AG20443 (cell line): Measurements from ENCODE around the gene ADAMTSL2.
"Not testable (repeated sequence)": the region's sequence is repeated elsewhere in the genome, so short reads cannot be mapped to it uniquely, and the experiment has no call there.

Experiments used
- DNase-seq: peaks from one replicate; pipeline ENCODE4 v3.0.0; 2012; ENCODE audit warnings: low spot score, mixed read lengths

The ADAMTSL2 gene

DNA sequence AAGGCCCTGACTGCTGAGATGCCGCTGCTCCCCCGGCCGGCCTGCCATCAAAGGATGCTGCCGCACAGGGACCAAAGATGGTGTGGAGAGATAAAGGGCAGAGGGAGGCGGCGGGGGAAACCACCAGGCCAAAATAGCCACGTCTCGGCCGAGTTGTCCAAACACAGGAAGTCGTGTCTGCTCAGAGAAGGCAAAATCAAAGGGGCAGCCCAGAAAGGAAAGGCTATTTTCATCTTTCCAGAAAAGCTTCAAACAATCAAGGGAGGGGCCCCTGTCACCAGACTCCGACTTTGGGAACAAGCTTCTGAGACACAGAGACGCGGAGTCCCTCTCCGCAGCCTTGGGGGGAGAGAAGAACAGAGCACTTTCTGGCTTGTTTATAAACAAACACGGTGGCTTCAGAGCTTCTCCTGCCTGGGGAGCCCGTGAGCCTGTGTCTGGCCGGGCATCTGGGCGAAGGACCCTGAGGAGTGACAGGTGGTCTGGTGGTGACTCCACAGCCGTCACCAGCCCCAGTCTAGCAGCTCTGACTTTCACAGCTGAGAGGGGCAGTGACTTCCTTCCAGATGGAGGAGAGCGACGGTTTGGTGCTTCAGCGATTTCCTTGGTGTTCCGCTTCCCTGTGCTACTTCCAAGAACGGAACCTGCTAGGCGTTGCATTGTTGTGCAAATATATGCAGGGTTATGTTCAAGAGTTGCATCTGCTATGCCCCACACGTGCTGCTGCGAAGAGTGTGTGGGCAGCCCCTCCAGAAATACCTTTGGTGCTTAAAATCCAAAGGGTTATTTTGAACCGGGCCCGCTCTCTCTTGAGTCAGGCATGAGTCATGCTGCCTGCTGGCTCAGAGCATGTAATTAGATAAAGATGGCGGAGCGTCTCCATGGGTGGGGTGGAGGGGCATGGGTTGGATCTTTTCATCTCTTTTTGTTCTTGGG lies 24.0 kb downstream of the ADAMTSL2 start:
- peak; percentile 90 for DNase-seq

DNA sequence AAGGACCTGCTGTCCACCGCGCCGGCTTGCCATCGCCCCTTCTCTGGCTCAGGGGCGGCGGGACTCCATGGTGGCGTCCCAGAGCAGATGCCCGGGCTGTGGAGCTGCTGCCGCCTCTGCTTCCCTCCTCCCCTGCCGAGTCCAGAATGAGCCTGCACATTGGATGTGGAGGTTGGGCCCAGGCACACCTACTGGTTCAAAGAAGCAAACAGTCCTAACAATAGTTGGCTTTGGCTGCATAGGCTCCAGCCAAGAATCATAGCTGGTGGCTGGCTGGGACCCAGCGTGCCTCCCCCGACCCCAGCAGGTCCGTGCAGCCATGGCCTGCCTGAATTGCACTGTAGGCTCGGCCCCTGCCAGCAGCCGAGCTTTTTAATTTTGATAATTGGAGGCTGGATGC lies 25.8 kb downstream of the ADAMTSL2 start:
- DNase-seq, result no peak

DNA sequence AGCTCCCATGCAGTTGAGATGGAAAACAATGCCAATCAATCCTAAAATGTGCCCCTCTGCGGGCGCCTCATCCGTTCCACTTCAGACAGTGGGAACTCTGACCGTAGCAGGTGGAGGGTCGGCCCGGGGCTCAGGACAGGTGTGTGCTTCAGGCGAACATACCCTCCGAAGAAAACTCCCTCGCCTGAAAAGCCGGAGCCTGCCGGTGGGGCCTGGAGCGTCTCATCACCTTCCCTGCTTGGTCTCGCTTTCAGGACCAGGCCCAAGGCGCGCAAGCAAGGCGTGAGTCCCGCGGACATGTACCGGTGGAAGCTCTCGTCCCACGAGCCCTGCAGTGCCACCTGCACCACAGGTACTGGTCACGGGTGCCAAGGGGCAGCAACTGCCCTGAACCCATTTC lies 26.4 kb downstream of the ADAMTSL2 start:
- DNase-seq, result no peak

DNA sequence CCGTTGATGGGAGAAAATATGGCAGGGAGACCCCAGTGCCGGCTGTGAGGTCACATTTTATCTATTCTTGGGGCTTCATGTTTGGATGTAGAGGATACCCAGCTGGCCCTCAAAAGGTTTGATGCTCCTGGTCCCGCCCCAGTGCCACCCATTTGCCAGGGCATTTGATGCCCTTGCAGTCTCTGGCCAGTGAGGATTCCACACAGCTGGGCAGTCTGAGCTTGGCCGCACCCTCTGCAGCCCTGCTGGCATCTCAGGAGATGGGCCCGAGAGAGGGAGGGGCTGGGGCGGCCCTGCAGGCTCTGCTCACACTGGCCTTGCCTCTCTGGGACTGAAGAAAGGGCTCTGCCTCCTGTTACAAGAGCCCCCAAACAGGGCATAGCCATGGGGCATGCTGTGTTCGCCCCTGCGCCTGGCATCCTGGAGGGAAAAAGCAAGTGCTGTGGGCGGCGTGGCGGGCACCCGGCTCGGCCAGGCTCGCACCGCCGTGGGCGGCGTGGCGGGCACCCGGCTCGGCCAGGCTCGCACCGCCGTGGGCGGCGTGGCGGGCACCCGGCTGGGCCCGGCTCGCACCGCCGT lies 27.6 kb downstream of the ADAMTSL2 start:
- DNase-seq, result no peak

DNA sequence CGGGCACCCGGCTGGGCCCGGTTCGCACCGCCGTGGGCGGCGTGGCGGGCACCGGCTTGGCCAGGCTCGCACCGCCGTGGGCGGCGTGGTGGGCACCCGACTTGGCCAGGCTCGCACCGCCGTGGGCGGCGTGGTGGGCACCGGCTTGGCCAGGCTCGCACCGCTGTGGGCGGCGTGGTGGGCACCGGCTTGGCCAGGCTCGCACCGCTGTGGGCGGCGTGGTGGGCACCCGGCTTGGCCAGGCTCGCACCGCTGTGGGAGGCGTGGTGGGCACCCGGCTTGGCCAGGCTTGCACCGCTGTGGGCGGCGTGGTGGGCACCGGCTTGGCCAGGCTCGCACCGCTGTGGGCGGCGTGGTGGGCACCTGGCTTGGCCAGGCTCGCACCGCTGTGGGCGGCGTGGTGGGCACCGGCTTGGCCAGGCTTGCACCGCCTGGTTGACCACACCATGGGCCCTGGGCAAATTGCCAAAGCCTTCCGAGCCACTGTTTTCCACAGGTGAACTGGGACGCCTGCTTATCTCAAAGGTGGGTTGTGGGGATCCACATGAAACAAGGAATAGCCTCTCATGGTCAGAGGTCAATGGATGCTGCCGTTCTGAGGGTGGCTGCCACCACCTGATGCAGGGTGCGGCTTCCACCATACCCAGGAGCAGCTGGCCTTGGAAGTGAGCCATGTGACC lies 28.2 kb downstream of the ADAMTSL2 start:
- no peak for DNase-seq

DNA sequence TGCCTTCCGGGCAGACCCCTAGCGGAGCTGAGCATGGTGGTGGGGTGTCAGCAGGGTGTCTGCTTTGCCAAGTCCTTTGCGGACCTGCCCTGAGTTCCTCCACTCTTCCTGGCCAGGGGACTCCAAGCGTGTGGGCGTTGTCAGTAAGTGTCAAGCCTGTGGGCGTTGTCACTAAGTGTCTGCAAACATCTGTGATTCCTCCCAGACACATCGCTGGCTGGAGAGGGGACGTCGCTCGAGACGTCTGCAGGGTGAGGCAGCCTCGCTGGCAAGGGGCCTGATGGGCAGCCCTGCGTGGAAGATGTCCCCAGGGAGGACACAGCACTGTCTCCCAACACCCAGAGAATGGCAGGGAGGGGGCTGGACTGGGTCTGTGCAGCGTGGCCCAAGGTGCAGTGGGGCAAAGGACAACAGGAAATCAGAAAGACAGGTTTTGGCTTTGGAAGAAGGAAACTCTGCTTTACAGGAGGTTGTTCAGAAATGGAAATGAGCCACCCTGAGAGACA lies 28.8 kb downstream of the ADAMTSL2 start:
- DNase-seq, result peak; percentile 52

DNA sequence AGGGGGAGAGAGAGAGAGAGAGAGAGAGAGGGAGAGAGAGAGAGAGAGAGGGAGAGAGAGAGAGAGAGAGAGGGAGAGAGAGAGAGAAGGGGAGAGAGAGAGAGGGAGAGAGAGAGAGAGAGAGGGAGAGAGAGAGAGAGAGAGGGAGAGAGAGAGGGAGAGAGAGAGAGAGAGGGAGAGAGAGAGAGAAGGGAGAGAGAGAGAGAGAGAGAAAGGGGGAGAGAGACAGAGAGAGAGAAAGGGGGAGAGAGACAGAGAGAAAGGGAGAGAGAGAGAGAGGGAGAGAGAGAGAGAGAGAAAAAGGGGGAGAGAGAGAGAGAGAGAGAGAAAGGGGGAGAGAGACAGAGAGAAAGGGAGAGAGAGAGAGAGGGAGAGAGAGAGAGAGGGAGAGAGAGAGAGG lies 29.3 kb downstream of the ADAMTSL2 start:
- DNase-seq, result not testable (repeated sequence)

DNA sequence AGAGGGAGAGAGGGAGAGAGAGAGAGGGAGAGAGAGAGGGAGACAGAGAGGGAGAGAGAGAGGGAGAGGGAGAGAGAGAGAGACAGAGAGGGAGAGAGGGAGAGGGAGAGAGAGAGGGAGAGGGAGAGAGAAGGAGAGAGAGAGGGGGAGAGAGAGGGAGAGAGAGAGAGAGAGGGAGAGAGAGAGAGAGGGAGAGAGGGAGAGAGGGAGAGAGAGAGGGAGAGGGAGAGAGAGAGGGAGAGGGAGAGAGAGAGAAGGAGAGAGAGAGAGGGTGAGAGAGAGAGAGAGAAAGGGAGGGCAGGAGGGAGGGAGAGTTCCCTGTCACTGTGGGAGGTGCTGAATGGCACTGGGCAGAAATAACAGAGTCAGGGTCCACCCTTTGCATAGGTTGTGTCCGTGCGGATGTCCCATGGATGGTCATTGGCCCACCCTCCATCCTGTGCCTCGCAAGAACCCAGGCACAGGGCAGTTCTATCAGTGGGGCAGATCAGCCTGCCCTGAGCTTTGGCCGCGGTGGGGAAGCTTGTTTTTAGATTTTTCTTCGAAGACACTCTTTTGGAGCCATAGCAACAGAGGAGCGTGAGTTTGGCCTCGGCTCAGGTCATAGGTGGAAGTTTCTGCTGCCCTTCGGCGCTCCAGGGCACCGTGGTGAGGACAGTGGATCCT lies 30.1 kb downstream of the ADAMTSL2 start:
- DNase-seq, result no peak

DNA sequence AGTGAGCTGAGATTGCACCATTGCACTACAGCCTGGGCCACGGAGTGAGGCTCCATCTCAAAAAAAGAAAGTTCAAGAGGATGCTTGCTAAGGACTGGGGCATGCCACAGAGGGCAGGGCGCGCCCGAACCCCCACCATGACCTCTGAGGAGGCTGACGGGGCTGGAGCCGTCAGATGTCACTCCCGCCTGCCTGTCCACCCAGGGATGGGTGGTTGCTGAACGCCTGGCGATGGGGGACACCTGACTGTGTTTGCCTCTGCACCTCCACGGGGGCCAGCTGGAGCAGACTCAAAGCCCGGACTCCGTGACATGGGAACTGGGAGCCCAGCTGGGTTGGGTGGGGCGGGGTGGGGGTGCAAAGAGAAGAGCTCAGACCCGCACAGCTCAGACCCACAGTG lies 31.9 kb downstream of the ADAMTSL2 start:
- DNase-seq, result no peak

DNA sequence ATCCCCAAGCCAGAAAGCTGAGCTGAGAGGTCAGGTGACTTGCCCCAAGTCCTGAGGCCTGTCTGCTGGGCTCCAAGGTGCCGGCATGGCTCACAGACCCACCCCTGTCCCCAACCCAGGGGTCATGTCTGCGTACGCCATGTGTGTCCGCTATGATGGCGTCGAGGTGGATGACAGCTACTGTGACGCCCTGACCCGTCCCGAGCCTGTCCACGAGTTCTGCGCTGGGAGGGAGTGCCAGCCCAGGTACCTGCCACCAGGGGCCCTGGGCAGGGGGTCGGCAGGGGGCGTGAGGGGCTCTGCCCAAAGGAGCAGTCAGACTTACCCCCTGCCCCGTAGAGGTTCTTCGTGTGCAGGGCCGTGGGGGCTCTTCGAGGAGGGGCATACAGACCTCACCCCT lies 32.3 kb downstream of the ADAMTSL2 start:
- DNase-seq, result no peak

DNA sequence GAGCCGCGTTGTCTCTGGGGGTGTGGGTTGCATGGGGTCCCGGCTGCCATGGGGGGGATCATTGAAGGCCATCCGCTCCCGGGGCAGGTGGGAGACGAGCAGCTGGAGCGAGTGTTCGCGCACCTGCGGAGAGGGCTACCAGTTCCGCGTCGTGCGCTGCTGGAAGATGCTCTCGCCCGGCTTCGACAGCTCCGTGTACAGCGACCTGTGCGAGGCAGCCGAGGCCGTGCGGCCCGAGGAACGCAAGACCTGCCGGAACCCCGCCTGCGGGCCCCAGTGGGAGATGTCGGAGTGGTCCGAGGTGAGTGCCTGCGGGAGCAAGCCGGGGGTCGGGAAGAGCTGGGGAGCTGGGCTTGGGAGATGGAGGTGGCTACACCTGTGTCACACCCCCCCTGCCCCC lies 33.7 kb downstream of the ADAMTSL2 start:
- no peak for DNase-seq

DNA sequence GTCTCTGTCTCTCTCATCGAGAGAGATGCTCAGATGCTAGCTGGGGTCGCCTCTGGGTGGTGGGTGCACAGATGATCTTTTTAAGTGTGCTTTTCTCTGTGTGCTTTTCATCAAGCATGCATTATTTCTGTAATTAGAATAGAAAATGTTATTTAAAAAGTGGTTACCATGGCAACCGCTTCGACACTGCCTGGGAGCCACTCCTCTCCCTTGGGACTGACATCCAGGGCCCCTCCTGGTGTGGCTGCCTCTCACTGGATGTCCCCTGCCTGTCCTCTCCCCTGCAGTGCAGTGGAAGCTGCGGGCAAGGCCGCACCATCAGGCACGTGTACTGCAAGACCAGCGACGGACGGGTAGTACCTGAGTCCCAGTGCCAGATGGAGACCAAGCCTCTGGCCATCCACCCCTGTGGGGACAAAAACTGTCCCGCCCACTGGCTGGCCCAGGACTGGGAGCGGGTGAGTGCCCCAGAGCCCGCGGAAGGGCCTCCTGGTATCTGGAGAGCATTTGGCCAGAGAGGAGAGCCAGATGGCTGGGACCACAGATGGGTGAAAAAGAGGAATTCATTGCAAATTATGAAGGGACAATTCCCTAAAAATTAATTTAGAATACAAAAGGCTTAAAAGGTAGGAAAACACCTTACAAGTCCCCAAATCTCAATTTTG lies 34.7 kb downstream of the ADAMTSL2 start:
- no peak for DNase-seq

DNA sequence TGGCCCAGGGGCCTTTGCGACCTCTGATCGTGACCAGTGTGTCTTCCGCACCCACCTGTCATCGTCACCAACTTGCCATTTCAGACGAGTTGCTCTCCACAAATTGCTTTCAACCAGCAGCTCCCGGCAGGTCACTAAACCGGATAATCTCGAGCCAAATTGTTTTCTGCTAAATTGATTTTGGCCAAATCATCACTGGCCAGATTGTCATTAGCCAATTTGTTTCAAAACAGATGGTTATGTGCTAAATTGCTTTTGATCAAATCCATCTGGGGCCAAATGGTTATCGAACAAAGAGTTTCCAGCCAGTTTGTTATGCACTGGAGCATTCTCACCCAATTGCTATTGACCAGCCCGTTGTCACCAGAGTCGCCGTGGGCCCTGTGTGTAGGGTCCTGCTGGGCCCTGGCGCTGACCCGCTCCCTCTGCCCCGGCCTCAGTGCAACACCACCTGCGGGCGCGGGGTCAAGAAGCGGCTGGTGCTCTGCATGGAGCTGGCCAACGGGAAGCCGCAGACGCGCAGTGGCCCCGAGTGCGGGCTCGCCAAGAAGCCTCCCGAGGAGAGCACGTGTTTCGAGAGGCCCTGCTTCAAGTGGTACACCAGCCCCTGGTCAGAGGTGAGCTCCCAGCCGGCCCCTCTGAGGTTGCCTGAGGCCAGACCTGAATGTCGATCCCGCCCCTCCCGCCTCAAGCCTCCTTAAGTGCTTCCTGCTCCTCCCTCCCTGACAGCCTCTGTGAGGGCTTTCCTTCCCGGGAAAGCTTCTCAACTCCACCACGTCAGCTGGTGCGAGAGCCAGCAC lies 35.6 kb downstream of the ADAMTSL2 start:
- DNase-seq, result no peak

DNA sequence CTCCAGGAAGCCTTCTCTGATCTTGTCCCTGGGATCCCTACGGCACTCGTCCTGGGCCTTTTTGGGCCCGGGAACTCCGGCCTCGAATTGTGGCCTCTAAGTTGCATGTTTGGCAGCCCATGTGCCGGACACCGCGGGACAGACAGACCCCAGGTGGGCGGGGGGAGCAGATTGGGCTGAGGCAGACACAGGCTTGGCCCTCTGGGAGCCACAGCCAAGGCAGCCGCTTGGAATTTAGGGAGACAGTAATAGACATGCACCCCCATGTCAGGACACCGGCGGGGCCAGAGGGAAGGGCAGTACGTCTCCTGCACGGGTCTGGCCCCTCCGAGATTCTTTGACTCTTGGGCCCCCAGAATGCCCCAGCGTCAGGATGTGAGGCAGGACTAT lies 36.2 kb downstream of the ADAMTSL2 start:
- no peak for DNase-seq

DNA sequence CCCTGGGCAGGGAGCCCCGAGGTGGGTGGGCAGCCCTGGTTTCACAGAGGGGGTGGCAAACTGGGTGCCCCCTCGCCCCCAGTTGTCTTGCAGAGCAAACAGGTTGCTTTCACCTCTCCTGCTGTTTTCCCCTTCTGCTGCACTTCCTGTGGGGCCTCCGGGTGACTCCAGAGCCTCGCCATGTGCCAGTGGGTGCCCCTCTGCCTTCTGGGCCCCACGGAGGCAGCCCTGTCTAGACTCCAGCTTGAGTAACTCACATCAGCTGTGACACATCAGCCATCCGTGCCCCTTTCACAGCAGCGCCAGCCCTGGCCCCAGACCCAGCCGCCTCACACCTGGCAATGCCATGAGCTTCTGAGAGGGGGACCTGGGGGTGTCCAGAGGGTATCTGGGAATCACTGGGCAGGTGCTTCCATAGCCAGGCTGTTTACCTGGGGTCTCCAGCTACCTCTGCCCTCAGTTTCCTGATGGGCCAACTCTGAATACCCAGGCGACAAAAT lies 36.9 kb downstream of the ADAMTSL2 start:
- DNase-seq, result no peak

DNA sequence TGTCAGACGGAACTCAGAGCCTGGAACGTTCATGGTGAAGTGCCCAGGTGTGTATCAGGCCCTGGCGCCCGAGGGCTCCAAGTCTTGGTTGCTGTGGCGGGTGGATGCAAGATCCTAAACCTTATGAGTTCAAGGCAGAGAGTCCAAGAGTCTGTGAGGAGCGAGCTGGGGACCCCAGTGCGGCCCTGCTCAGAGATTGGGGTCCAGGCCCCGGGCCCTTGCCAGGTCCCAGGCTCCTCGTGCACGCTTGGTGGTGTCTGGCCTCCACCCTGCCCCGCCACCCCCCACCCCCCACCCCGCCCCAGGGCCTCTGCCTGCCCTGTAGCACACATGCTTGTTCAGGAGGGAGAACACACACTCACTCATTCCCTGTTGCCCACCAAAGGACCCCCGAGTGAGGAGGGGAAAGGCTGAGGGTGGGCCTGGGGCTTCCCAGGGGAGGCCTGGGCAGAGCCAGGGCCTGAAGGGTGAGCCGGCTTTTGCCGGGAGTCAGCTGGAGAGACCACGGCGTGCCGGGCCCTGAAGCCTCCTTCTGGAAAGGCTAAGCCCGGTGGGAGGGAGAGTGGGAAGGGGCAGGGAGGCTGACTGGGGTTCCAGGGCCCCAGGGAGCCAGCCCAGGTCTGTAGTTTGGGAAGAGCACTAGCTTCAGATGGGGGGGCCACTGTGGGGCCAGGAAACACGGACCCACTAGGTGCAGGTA lies 37.5 kb downstream of the ADAMTSL2 start:
- DNase-seq, result no peak

DNA sequence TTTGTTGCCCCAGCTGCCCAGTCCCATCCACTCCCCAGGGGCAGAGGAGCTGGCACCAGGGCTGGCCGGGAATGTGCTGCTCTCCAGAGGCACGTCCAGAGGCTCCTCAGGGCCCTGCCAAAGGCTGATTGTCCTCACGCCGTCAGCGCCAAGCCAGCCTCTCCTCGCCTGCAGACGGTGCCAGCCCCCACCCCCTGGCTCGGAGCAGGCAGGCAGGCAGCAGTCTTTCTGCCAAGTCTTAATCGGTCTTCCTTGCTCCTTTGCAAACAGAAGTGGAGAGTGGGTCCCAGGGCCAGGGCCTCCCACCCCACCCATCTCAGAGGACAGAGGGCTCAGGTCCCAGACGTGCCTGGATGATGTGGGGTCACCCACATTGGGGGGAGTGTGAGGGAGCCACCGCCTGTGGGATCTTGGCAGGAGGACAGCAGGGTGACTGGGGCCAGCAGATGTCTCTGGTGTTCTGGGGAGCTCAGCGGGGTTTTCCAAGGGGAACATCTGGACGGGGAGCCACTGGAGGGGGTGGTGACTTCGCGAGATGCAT lies 38.4 kb downstream of the ADAMTSL2 start:
- peak; percentile 28 for DNase-seq

DNA sequence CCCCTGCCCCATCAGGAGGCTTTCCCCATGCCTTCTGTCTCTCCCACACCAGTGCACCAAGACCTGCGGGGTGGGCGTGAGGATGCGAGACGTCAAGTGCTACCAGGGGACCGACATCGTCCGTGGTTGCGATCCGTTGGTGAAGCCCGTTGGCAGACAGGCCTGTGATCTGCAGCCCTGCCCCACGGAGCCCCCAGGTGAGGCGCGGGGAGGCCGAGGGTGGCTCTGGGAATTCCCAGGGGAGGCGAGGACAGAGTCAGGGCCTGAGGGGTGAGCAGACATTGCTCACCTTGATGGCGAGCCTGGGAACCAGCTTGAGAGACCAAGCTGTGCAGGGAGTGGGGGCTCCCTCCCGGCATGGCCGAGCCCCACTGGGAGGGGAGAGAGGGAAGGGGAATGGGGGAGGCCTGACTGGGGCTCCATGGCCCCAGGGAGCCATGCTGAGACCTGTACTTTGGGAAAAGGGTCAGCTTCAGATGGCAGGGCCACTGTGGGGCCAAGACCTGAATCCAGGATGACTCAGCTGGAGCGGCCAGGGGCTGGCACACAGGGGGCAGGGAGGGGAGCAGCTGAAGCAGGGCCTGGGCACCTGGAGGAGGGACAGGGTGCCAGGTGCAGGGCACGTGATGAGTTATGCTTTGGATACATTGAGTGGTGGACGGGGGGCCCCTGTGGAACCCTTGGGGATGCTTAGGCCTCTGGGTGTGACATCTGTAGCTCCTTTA lies 39.4 kb downstream of the ADAMTSL2 start:
- DNase-seq, result no peak

DNA sequence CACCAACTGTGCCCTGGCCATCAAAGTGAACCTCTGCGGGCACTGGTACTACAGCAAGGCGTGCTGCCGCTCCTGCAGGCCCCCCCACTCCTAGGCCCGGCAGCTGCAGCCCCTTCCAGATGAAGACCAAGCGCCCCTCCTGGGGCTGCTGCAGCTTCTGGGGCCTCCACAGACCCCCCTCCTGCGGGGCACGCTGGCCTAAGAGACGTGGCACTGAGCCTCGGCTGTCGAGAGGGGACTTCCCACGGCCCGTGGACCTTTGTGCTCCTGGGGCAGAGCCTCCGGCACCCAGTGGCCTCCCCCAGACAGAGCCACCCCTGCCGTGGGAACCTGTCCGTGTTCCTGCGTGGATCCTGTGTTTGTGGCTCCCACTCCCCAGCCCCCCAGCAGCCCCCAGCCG lies 40.3 kb downstream of the ADAMTSL2 start:
- no peak for DNase-seq
